ENCODE results near the gene HELB. TPM values are rescaled to one million over a fixed set of nuclear protein-coding genes. Genes with fewer than 3 reads are reported as not detected.

The HELB gene
- total RNA-seq, 1 donor from 2014 or later: 6.9 TPM

GRCh38 chr12:66335746-66336145 lies 33.5 kb downstream of the HELB start:
- H3K36me3 ChIP-seq: peaks cover 30% of the 10 kb centered on the region
- TF ChIP-seq CTCF (IDR thresholded peaks at IDR 0.05): no peak
- no peak overlapping the region for H3K27ac ChIP-seq
- H3K4me1 ChIP-seq: no peaks in the 10 kb centered on the region
- H3K27me3 ChIP-seq: no peaks in the 10 kb centered on the region
- ATAC-seq (no peak), DNase-seq (no peak)
- intact Hi-C loops (cut with DNase I): no loop called here
- no peak overlapping the region for H3K4me3 ChIP-seq
- H3K9me3 ChIP-seq: no peaks in the 10 kb centered on the region

- H3K27ac ChIP-seq: no peak overlapping the region
- TF ChIP-seq CTCF (IDR thresholded peaks at IDR 0.05): no peak
- peaks cover 17% of the 10 kb centered on the region for H3K36me3 ChIP-seq
- DNase-seq (no peak), ATAC-seq (no peak)
- no peak overlapping the region for H3K4me3 ChIP-seq
- intact Hi-C loops (cut with DNase I): no loop called here
- no peaks in the 10 kb centered on the region for H3K4me1 ChIP-seq
- H3K9me3 ChIP-seq: no peaks in the 10 kb centered on the region
- H3K27me3 ChIP-seq: no peaks in the 10 kb centered on the region
Measured at GRCh38 chr12:66337381-66338010, 35.2 kb downstream of the HELB start.

GRCh38 chr12:66340131-66340530 lies 37.8 kb downstream of the HELB start:
- no peaks in the 10 kb centered on the region for H3K27me3 ChIP-seq
- no peak overlapping the region for H3K4me3 ChIP-seq
- no peak for ATAC-seq
- TF ChIP-seq CTCF (IDR thresholded peaks at IDR 0.05): no peak
- no peak overlapping the region for H3K27ac ChIP-seq
- H3K4me1 ChIP-seq: no peaks in the 10 kb centered on the region
- H3K36me3 ChIP-seq: peaks cover 17% of the 10 kb centered on the region
- intact Hi-C loops (cut with DNase I): no loop called here
- no peak for DNase-seq
- no peaks in the 10 kb centered on the region for H3K9me3 ChIP-seq

GRCh38 chr12:66341126-66341525 lies 38.8 kb downstream of the HELB start:
- Histone ChIP-seq H3K4me3 (no peak overlapping the region), H3K4me1 (no peaks in the 10 kb centered on the region), H3K27me3 (no peaks in the 10 kb centered on the region), H3K27ac (no peak overlapping the region), H3K36me3 (peaks cover 17% of the 10 kb centered on the region), H3K9me3 (no peaks in the 10 kb centered on the region)
- ATAC-seq: no peak
- DNase-seq: no peak
- no peak for TF ChIP-seq CTCF (IDR thresholded peaks at IDR 0.05)
- intact Hi-C loops (cut with DNase I): no loop called here

GRCh38 chr12:66345212-66345611 lies 42.9 kb downstream of the HELB start:
- Histone ChIP-seq H3K4me3 (no peak overlapping the region), H3K4me1 (no peaks in the 10 kb centered on the region), H3K9me3 (no peaks in the 10 kb centered on the region), H3K36me3 (no peaks in the 10 kb centered on the region), H3K27me3 (no peaks in the 10 kb centered on the region), H3K27ac (no peak overlapping the region)
- ATAC-seq (no peak), DNase-seq (no peak)
- TF ChIP-seq CTCF (IDR thresholded peaks at IDR 0.05): no peak
- intact Hi-C loops (cut with DNase I): no loop called here

GRCh38 chr12:66345956-66346355 lies 43.7 kb downstream of the HELB start:
- Histone ChIP-seq H3K4me3 (no peak overlapping the region), H3K4me1 (no peaks in the 10 kb centered on the region), H3K27me3 (no peaks in the 10 kb centered on the region), H3K27ac (no peak overlapping the region), H3K9me3 (no peaks in the 10 kb centered on the region), H3K36me3 (no peaks in the 10 kb centered on the region)
- no peak for DNase-seq
- no peak for ATAC-seq
- no peak for TF ChIP-seq CTCF (IDR thresholded peaks at IDR 0.05)
- intact Hi-C loops (cut with DNase I): no loop called here

Measured in upper lobe of right lung (tissue), 1 donor.